Ishikawa (cell line): ENCODE data around the gene GRIN2D.

Experiments
- CEBPB ChIP-seq: IDR thresholded peaks from 2 replicates; pipeline ENCODE4 v1.6.1; 2012
- CREB1 ChIP-seq: IDR thresholded peaks from 2 replicates; pipeline ENCODE4 v1.6.1; 2012; ENCODE audit warnings: low read depth
- EGR1 ChIP-seq: IDR thresholded peaks from 2 replicates; pipeline ENCODE4 v1.6.1; 2012
- EP300 ChIP-seq: IDR thresholded peaks from 2 replicates; pipeline ENCODE4 v1.6.1; 2012; ENCODE audit warnings: borderline replicate concordance
- FOXM1 ChIP-seq: IDR thresholded peaks from 2 replicates; pipeline ENCODE4 v1.6.1; 2012; ENCODE audit warnings: low read depth, borderline replicate concordance
- NFIC ChIP-seq: IDR thresholded peaks from 2 replicates; pipeline ENCODE4 v1.6.1; 2012
- RAD21 ChIP-seq: IDR thresholded peaks from 2 replicates; pipeline ENCODE4 v1.6.1; 2012; ENCODE audit warnings: low read depth
- TAF1 ChIP-seq: IDR thresholded peaks from 2 replicates; pipeline ENCODE4 v1.6.1; 2012; ENCODE audit warnings: low read depth, mild to moderate bottlenecking
- TCF12 ChIP-seq: IDR thresholded peaks from 2 replicates; pipeline ENCODE4 v1.6.1; 2012; ENCODE audit warnings: low read depth
- TEAD4 ChIP-seq: IDR thresholded peaks from 2 replicates; pipeline ENCODE4 v1.6.1; 2012
- YY1 ChIP-seq: IDR thresholded peaks from 2 replicates; pipeline ENCODE4 v1.6.1; 2012; ENCODE audit warnings: low read depth
- ZBTB7A ChIP-seq: IDR thresholded peaks from 2 replicates; pipeline ENCODE4 v1.6.1; 2012; ENCODE audit warnings: low read depth
- TF ChIP-seq, protein P1 (sequence below): IDR thresholded peaks from 2 replicates; pipeline ENCODE4 v1.6.1; 2012; ENCODE audit warnings: low read depth, mild to moderate bottlenecking
- TF ChIP-seq, protein P2 (sequence below): IDR thresholded peaks from 2 replicates; pipeline ENCODE4 v1.6.1; 2012
- TF ChIP-seq, protein P3 (sequence below): IDR thresholded peaks from 2 replicates; pipeline ENCODE4 v1.6.1; 2012

Gene GRIN2D

DNA sequence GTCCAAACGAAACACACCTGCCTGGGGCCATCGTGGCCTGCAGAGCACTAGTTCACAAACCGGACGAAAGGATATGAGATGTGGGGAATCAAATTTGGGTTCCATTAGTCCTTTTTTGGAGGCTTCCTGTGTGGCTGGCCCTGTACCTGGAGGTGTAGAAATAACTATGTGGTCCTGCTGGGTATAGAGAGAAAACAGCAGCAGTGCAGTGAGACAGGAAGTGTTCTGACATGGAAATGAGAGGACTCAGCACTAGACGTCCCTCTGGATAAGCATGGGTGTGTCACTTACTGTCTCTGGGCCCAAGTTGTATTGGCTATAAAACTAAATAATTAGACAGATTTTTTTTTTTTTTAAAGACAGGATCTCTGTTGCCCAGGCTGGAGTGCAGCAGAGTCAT lies 14.4 kb upstream of the GRIN2D start:
- no peak for TF ChIP-seq EP300
- no peak for TF ChIP-seq CEBPB
- TF ChIP-seq, protein P1, sequence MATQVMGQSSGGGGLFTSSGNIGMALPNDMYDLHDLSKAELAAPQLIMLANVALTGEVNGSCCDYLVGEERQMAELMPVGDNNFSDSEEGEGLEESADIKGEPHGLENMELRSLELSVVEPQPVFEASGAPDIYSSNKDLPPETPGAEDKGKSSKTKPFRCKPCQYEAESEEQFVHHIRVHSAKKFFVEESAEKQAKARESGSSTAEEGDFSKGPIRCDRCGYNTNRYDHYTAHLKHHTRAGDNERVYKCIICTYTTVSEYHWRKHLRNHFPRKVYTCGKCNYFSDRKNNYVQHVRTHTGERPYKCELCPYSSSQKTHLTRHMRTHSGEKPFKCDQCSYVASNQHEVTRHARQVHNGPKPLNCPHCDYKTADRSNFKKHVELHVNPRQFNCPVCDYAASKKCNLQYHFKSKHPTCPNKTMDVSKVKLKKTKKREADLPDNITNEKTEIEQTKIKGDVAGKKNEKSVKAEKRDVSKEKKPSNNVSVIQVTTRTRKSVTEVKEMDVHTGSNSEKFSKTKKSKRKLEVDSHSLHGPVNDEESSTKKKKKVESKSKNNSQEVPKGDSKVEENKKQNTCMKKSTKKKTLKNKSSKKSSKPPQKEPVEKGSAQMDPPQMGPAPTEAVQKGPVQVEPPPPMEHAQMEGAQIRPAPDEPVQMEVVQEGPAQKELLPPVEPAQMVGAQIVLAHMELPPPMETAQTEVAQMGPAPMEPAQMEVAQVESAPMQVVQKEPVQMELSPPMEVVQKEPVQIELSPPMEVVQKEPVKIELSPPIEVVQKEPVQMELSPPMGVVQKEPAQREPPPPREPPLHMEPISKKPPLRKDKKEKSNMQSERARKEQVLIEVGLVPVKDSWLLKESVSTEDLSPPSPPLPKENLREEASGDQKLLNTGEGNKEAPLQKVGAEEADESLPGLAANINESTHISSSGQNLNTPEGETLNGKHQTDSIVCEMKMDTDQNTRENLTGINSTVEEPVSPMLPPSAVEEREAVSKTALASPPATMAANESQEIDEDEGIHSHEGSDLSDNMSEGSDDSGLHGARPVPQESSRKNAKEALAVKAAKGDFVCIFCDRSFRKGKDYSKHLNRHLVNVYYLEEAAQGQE: no peak
- no peak for TF ChIP-seq TCF12
- TF ChIP-seq FOXM1: no peak
- no peak for TF ChIP-seq NFIC
- TF ChIP-seq, protein P2, sequence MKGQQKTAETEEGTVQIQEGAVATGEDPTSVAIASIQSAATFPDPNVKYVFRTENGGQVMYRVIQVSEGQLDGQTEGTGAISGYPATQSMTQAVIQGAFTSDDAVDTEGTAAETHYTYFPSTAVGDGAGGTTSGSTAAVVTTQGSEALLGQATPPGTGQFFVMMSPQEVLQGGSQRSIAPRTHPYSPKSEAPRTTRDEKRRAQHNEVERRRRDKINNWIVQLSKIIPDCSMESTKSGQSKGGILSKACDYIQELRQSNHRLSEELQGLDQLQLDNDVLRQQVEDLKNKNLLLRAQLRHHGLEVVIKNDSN: no peak
- no peak for TF ChIP-seq TAF1
- no peak for TF ChIP-seq YY1
- TF ChIP-seq EGR1: no peak
- no peak for TF ChIP-seq CREB1
- no peak for TF ChIP-seq ZBTB7A
- TF ChIP-seq, protein P3, sequence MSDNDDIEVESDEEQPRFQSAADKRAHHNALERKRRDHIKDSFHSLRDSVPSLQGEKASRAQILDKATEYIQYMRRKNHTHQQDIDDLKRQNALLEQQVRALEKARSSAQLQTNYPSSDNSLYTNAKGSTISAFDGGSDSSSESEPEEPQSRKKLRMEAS: no peak
- no peak for TF ChIP-seq TEAD4
- no peak for TF ChIP-seq RAD21

DNA sequence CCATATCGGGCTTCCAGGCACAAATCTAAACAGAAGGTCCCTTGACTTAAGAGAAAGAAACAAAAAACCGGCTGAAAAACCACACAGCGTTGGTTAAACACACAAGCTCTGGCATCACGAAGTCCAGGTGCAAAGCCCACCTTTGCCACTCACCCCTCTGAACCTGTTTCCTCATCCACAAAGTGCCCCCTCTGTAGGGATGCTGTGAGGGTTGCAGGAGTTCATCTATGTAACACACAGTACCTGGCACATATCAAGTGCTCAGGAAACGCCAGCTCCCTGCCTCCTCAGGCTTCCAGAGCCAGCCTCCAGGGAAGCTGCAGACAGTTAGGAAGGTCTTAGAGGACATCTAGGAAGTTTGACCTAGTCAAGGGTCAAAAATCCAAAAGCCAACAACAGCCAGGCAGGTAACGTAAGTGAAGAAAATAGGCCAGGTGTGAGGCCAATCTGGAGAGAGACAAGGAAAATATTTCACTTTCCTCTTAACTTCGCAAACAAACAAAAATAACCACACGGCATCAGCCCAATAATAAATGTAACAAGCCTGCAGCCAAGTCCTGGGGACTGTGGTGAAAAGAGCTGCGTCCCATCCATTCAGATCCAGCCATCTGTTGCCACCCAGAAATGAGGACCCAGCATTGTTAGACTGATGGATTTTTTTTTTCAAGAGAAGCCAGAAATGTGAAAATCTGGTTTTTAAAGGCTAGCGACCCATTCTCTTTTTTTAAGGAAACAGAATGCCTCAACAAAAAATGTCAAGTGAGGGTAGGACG lies 12.1 kb upstream of the GRIN2D start:
- TF ChIP-seq EGR1 (no peak), CREB1 (no peak), EP300 (no peak), FOXM1 (no peak), YY1 (no peak), CEBPB (no peak), NFIC (no peak), RAD21 (no peak), TEAD4 (no peak), TCF12 (no peak), TAF1 (no peak)
- TF ChIP-seq, protein P1: no peak
- TF ChIP-seq, protein P2: no peak
- TF ChIP-seq, protein P3: no peak

DNA sequence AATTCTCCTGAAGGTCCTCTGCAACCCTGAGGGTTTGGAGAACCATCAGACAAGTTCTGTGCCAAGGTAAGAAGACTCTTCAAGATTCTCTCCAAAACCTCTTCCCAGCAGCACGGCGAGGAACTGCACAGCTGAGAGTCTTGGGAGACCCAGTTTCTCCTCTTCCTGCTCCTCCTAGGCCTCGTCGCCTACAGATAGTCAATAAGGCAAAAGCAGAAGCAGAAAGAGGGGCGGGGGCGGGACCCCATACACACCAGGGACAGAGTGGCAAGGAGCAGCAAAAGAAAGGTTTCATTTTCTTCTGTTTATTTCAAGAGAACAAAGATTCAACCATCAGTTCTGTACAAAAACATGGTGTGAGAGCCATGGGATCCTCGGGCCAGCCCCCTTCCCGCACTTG lies 11.2 kb upstream of the GRIN2D start:
- no peak for TF ChIP-seq CREB1

DNA sequence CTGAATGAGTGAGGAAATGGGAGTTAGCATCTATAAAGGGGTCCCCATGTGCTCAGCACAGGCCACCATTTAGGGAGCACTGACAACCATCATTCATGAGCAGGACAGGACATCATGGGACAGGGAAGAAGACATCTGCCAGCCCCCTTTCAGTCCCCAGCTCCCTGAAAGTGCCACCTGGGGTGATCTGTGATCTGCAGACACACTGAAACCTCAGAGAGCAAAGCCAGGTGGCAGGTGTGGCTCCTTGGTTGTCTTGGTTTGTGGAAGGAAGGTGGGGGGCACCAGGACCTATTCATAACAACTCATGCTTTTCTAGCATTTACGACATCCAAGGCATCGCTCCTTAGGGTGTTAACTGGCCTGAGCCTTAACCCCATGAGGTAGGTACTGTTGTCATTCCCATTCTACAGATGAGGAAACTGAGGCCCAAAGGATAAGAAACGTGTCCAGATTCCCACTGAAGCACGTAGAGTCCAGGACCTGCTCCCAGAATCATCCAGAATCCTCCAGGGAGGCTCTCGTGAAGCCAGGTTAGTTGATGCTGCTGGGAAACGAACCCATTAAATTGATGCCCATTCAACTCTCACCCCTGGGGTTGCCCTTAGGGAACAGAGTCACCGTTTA lies 7.9 kb upstream of the GRIN2D start:
- TF ChIP-seq EGR1 (no peak), EP300 (no peak), TEAD4 (no peak), NFIC (no peak), ZBTB7A (no peak)
- TF ChIP-seq, protein P3: no peak

DNA sequence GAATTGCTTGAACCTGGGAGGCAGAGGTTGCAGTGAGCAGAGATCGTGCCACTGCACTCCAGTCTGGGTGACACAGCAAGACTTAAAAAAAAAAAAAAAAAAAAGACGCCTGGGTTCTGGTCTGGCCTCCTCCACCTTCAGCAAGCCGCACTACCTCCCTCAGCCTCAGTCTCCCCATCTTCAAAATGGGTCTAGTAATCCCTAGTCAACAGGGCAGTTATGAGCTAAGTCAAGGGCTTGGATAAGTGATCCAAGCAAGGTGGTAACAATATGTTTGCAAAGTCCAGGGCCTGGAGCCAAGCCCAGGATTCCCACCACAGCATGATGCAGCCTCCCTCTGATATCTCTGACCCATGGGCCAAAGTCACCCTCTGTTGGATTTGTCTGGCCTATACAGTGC lies 6.5 kb upstream of the GRIN2D start:
- TF ChIP-seq CEBPB (no peak), YY1 (no peak), RAD21 (no peak), ZBTB7A (no peak), TEAD4 (no peak), EP300 (no peak), NFIC (no peak), TAF1 (no peak), EGR1 (no peak), FOXM1 (no peak), CREB1 (no peak)
- TF ChIP-seq, protein P2: no peak
- TF ChIP-seq, protein P1: no peak
- TF ChIP-seq, protein P3: no peak
